OCI-LY3 (cell line): ENCODE data around the gene DPF3.

Experiments used
- EZH2phosphoT487 ChIP-seq: fragments of 200-600 bp; shearing (Covaris generic); IDR thresholded peaks from 2 replicates; pipeline ENCODE4 v1.6.1; 2018; ENCODE audit warnings: antibody characterized with exemption, mixed run types, low read depth
- TF ChIP-seq, protein P1 (sequence below): fragments of 200-600, 300-600 bp; sonication (generic); IDR thresholded peaks from 2 replicates; pipeline ENCODE4 v1.5.1; 2014; ENCODE audit warnings: antibody characterized with exemption, low read length, low read depth

DNA sequence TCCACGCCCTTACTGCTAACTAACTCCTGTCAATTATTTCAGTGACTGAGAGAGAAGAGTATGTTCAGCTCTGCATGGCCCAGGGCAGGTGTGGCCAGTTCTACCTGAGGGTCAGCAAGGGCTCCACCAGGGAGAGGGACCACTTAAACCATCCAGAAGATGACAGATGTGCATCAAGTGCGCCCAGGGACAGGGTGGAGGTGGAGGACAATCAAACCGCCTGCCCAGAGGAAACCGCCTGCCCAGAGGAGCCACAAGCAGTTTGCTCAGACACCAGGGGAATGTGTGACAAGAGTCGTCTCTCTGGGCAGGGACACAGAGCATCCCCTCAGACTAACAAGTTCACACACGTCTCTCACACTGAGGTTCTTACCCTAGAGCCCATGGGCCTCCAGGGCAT, 14.5 kb downstream of the DPF3 start:
- TF ChIP-seq, protein P1, sequence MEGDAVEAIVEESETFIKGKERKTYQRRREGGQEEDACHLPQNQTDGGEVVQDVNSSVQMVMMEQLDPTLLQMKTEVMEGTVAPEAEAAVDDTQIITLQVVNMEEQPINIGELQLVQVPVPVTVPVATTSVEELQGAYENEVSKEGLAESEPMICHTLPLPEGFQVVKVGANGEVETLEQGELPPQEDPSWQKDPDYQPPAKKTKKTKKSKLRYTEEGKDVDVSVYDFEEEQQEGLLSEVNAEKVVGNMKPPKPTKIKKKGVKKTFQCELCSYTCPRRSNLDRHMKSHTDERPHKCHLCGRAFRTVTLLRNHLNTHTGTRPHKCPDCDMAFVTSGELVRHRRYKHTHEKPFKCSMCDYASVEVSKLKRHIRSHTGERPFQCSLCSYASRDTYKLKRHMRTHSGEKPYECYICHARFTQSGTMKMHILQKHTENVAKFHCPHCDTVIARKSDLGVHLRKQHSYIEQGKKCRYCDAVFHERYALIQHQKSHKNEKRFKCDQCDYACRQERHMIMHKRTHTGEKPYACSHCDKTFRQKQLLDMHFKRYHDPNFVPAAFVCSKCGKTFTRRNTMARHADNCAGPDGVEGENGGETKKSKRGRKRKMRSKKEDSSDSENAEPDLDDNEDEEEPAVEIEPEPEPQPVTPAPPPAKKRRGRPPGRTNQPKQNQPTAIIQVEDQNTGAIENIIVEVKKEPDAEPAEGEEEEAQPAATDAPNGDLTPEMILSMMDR: no peak
- TF ChIP-seq EZH2phosphoT487: no peak
